DMS153 (cell line): ENCODE results near the gene F2RL3.
A peak's percentile ranks its signal among the peaks of the same experiment; 100 is the strongest.

Experiments used
- DNase-seq: peaks from one replicate; lab custom pipeline; 2025; lab: John Stamatoyannopoulos, UW

Gene F2RL3

GRCh38 chr19:16888629-16889365 is at the start of gene F2RL3:
Gene F2RL3, plus strand, starts transcription at chr19:16888999. Its CDS starts 191 bp downstream, at chr19:16889190.
- DNase-seq = peak; percentile 56

DNA sequence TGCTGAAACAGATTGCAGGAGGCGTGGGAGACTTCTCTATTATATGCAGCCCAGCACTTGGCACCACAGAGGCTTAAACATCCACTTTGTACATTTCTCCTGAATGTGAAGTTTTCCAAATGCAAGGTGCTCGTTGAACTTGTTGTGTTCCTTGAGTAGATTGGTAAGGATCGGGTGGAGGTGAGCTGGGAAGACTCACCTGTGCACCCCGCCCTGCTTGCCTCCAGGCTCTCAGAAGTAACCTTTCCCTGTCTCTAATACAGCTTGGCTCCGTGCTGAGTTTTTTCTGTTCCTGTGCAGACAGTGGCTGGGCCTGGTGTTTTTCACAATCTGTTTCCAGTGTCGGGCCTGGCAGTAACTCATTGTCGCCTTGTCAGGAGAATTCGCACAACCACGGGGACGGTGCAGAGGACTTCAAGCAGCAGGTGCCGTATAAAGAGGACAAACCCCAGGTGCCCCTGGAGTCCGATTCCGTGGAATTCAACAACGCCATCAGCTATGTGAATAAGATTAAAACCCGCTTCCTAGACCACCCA is 47.3 kb upstream of the F2RL3 start:
- DNase-seq = no peak

- no peak for DNase-seq
These were observed 41.9 kb upstream of the F2RL3 start for GRCh38 chr19:16846901-16847300.

GRCh38 chr19:16847430-16847829 is 41.4 kb upstream of the F2RL3 start:
- DNase-seq = no peak

DNA sequence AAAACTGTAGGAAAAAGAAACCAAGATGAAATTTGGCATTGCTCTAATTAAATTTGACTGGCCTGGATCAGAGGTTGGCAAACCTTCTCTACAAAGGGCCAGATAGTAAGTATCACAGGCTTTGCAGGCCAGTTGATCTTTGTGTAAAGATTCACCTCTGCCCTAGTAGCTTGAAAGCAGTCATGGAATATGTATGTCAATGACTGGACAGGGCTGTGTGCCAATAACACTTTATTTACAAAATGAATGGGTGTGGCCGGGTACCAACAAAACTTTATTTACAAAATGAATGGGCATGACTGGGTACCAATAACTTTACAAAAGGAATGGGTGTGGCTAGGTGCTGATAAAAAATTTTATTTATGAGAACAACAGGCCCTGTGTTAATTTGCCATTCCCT is 39.6 kb upstream of the F2RL3 start:
- DNase-seq = no peak

DNA sequence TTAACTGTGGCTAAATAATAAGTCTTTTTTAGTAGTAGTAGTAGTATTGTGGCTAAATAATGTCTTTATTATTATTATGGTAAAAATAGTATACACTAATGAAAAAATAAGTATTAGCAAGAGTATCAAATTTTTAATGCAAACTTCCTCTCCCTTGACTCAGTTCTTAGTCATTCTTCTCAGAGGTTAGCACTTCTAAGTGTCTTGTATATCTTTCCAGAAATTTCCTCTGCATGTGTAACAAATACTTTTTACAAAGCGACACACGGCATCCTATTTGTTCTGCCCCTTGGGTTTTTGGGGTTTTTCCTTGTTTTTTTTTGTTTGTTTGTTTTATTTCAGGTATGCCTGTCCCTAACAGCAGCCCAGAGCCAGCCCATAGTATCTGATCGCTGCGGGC is 38.7 kb upstream of the F2RL3 start:
- no peak for DNase-seq

DNA sequence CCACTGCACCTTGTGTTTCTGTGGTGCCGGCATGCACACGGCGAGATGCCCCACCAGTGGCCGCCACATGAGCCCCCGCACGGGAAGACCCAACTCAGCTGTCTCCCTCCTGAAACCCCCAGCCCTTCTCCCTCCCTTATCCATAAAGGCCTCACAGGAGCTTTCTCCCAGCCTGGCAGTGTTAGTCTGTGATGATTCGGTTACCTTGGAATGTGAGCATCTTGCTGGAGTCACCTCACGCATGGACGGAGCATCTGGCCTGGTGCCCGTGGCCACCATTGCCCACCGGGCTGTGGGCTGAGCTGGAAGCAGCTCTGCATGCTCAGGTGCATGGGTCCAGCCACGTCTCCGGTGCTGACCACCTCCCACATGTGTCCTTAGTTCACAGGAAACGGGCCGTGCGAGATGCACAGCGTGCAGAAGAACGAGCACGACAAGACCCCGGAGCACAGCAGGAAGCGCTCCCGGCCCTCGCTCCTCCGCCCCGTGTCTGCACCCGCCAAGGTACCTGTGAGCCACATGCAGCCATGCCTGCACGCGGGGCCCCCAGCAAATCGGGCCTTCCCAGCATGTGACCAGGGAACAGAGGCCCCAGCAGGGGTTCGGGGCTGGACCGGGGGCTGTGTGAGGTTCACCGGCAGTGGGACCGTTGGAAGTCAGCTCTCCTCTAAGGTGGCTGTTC is 37.6 kb upstream of the F2RL3 start:
- no peak for DNase-seq

- no peak for DNase-seq
These were observed 35.7 kb upstream of the F2RL3 start for GRCh38 chr19:16853066-16853465.

- DNase-seq = no peak
These were observed 32.7 kb upstream of the F2RL3 start for GRCh38 chr19:16856091-16856490.

GRCh38 chr19:16859626-16860025 is 29.2 kb upstream of the F2RL3 start:
- no peak for DNase-seq

DNA sequence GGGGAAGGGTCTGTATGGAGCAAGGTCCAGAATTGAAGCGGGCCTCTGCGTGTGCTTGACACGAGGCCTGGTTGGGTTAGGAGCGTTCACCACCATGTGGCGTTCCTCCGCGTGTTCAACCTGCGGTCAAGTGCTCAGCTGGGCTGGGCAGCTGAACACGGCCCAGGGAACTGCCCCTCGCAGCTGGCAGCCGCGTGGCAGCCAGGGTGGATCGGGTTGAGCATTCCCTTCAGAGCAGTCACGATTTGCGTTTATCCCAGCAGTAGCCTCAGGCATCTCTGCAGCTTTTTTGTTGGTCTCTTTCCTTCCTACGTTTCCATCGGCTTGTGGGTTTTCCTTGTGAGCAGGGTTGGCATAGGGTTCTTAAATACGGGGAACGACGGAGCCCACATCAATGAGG is 28.7 kb upstream of the F2RL3 start:
- no peak for DNase-seq

- DNase-seq = no peak
These were observed 27.8 kb upstream of the F2RL3 start for GRCh38 chr19:16861011-16861410.

- no peak for DNase-seq
These were observed 27.0 kb upstream of the F2RL3 start for GRCh38 chr19:16861834-16862233.

- no peak for DNase-seq
These were observed 25.9 kb upstream of the F2RL3 start for GRCh38 chr19:16862826-16863415.

DNA sequence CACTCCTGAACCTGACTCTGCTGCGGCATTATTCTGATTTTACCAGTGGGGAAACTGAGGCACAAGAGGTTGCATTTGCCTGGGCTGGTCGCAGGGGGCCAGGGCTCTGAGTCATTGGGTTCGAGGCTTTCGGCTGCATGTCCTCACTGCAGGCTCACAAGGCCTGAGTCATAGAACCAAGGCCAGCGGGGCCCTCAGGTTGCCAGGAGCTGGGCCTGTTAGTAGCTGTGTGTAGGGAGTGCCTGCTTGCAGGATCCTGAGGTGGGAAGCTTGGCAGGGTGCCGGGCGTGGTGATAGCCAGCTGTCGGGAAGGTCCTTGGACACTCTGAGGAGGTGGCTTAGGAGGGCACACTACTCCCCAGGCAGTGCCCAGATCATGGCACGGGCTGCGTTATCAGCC is 21.6 kb upstream of the F2RL3 start:
- DNase-seq = no peak

DNA sequence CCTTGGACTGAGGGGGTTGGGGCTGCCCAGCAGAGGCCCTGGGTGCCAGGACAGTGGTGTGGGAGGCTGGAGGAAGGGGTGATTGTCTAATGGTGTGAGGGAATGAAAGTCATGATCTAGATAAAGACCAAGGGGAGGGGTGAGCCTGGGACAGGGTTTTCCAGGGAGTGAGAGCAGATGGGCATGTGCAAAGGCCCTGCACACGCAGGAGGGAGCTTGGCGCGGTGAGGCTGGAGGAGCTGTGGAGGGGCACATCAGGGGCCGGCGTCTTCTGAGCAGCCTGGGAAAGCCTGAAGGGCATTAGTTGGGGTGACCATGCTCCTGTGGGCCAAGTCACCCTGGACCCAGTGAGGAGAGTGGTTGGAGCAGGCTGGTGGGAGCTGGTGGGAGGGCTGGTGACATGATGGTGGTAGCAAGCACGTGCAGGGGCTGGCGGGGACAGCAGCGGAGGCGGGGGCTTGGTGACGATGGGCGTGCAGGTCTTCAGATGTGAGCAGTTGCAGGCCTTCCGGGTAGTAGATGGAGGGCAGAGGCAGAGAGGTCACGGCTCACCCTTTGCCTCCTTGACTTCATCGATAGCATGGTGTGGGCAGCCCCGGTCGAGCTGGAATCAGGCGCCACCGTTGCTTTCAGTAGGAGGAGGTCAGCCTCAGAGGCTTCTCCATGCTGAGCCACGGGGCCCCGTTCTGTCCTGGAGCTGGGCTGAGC is 20.2 kb upstream of the F2RL3 start:
- DNase-seq = no peak

- no peak for DNase-seq
These were observed 19.3 kb upstream of the F2RL3 start for GRCh38 chr19:16869331-16869972.

GRCh38 chr19:16871871-16872270 is 16.9 kb upstream of the F2RL3 start:
- DNase-seq = no peak

- DNase-seq = no peak
These were observed 16.1 kb upstream of the F2RL3 start for GRCh38 chr19:16872728-16873127.

GRCh38 chr19:16873594-16873993 is 15.2 kb upstream of the F2RL3 start:
- no peak for DNase-seq

GRCh38 chr19:16874250-16874977 is 14.4 kb upstream of the F2RL3 start:
- DNase-seq = no peak
